ENCODE data around the gene NFAT5.
A peak's percentile ranks its signal among the peaks of the same experiment; 100 is the strongest.
"Not testable (repeated sequence)": the region's sequence is repeated elsewhere in the genome, so short reads cannot be mapped to it uniquely, and the experiment has no call there.

Gene NFAT5, protein sequence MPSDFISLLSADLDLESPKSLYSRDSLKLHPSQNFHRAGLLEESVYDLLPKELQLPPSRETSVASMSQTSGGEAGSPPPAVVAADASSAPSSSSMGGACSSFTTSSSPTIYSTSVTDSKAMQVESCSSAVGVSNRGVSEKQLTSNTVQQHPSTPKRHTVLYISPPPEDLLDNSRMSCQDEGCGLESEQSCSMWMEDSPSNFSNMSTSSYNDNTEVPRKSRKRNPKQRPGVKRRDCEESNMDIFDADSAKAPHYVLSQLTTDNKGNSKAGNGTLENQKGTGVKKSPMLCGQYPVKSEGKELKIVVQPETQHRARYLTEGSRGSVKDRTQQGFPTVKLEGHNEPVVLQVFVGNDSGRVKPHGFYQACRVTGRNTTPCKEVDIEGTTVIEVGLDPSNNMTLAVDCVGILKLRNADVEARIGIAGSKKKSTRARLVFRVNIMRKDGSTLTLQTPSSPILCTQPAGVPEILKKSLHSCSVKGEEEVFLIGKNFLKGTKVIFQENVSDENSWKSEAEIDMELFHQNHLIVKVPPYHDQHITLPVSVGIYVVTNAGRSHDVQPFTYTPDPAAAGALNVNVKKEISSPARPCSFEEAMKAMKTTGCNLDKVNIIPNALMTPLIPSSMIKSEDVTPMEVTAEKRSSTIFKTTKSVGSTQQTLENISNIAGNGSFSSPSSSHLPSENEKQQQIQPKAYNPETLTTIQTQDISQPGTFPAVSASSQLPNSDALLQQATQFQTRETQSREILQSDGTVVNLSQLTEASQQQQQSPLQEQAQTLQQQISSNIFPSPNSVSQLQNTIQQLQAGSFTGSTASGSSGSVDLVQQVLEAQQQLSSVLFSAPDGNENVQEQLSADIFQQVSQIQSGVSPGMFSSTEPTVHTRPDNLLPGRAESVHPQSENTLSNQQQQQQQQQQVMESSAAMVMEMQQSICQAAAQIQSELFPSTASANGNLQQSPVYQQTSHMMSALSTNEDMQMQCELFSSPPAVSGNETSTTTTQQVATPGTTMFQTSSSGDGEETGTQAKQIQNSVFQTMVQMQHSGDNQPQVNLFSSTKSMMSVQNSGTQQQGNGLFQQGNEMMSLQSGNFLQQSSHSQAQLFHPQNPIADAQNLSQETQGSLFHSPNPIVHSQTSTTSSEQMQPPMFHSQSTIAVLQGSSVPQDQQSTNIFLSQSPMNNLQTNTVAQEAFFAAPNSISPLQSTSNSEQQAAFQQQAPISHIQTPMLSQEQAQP (N-terminal part only)

DNA sequence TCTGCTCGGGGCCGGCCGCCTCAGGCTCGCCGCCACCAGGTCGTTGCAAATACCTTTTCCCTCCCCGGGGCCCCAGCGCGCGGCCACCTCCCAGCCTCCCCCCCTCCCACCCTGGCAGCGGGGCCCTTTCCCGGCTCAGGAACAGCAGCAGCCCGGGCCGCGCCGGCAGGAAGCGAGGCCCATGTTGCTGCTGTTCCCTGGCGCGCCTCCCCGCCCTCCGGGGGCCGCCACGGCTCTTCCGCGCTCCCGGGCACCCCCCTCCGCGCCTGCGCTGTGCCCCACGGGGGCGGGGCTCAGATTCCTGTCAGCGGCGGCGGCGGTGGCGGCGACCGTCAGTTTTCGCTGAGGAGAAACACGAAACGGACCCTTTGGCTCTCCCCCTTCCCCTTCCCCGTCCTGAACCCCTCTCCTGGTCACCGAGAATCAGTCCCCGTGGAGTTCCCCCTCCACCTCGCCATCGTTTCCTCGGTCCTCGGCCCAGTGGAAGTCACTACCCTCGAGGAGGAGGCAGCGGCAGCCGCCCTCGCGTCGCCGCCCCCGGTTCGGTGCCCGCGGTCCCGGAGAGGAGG is at the start of gene NFAT5:
TSS of gene NFAT5 (plus strand) at position 296 of the 569 bp plus-strand sequence. CDS start 336 bp downstream, outside the sequence.
- in situ Hi-C loops (cut with MboI; ENCODE audit: low pct_unique_long_range_greater_than_20kb, low sequenced_read_pairs, unreplicated experiment) = no loop called here
- DNase-seq (ENCODE audit: low spot score) = peak; percentile 87
- TF ChIP-seq, protein P1, sequence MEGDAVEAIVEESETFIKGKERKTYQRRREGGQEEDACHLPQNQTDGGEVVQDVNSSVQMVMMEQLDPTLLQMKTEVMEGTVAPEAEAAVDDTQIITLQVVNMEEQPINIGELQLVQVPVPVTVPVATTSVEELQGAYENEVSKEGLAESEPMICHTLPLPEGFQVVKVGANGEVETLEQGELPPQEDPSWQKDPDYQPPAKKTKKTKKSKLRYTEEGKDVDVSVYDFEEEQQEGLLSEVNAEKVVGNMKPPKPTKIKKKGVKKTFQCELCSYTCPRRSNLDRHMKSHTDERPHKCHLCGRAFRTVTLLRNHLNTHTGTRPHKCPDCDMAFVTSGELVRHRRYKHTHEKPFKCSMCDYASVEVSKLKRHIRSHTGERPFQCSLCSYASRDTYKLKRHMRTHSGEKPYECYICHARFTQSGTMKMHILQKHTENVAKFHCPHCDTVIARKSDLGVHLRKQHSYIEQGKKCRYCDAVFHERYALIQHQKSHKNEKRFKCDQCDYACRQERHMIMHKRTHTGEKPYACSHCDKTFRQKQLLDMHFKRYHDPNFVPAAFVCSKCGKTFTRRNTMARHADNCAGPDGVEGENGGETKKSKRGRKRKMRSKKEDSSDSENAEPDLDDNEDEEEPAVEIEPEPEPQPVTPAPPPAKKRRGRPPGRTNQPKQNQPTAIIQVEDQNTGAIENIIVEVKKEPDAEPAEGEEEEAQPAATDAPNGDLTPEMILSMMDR (IDR thresholded peaks at IDR 0.05; ENCODE audit: extremely low read depth, insufficient read depth, missing control alignments) = no peak

DNA sequence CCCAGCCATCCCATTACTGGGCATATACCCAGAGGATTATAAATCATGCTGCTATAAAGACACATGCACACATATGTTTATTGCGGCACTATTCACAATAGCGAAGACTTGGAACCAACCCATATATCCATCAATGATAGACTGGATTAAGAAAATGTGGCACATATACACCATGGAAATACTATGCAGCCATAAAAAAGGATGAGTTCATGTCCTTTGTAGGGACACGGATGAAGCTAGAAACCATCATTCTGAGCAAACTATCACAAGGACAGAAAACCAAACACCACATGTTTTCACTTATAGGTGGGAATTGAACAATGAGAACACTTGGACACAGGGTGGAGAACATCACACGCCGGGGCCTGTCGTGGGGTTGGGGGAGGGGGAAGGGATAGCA is 47.9 kb upstream of the NFAT5 start:
- DNase-seq (ENCODE audit: low spot score); in situ Hi-C loops (cut with MboI; ENCODE audit: low pct_unique_long_range_greater_than_20kb, low sequenced_read_pairs, unreplicated experiment): not testable (repeated sequence)

DNA sequence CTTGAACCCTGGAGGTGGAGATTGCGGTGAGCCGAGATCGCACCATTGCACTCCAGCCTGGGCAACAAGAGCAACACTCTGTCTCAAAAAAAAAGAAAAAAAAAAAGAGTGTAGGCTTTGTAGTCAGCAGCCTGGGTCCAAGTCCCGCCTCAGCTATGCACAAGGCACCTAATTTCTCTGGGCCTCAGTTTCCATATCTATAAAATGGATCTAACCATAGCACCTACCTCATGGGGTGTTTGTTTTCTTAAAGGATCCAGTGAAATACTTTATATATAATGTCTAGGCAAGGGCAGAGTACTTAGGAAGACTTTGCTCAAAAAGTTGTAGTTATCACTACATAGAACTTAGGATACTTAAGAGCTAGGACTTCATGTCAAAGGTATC is 45.4 kb upstream of the NFAT5 start:
- in situ Hi-C loops (cut with MboI; ENCODE audit: low pct_unique_long_range_greater_than_20kb, low sequenced_read_pairs, unreplicated experiment) = no loop called here
- no peak for DNase-seq (ENCODE audit: low spot score)
- TF ChIP-seq, protein P1 (IDR thresholded peaks at IDR 0.05; ENCODE audit: extremely low read depth, insufficient read depth, missing control alignments) = no peak

DNA sequence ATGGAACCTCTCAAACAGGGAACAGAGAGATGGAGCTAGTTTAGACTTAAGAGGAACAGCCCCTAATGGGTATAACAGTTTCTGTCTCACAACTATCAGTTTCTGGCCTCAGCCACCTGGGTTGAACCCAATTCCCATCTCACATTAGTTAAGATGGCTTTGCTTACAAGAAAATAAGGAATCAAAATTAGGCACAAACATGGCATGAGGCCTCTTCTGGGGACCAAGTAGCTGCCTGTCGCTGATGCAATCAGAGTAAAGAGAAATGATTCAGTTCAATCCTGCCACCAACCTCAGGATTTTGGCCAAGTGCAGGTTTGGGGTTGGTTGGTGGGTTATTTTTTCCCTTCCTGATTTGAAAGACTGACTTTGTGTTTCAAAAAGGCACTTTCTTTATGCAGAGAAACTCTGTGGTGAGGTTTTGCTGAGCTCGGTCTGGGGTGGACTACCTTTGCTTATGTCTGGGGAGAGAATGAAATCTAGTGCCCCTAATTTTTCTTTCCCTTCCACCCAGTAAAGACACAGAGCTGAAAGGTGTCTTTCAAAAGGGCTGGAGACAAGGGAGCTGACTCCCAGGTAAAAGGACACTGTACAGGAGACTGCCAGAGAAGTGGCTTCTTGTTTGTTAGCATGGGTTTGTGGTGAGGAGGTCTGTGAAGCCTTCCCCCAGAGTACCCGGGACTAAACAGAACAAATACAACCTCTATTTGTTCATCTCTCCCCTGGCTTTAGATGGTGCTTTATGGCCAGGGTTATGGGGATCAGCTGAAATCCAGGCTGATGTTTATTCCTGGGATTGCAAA is 44.8 kb upstream of the NFAT5 start:
- DNase-seq (ENCODE audit: low spot score) = peak; percentile 40
- in situ Hi-C loops (cut with MboI; ENCODE audit: low pct_unique_long_range_greater_than_20kb, low sequenced_read_pairs, unreplicated experiment) = no loop called here
- TF ChIP-seq, protein P1 (IDR thresholded peaks at IDR 0.05; ENCODE audit: extremely low read depth, insufficient read depth, missing control alignments) = no peak

DNA sequence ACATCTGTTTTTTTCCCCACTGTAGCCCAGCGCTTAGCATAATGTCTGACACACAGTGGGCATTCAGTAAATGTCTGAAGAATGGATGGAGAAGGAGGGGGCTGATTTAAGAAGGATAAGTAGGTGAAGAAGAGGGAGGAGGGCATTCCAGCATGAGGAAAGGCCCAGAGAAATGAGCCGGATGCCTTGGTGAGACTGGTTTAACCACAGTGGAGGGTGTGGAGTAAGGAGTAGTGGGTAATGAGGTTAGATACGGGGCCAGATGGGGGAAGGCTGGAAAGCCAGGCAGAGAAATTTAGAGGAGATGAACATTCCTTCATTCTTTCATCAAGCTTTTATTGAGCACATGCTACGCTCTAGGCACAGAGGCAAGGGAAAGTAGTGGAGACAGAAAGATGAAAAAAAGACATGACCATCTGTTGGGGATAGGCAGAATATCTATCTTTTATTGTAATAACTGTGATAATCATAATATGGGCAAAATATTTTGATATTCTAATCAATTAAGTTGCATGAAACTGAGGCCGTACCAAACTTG is 43.7 kb upstream of the NFAT5 start:
- in situ Hi-C loops (cut with MboI; ENCODE audit: low pct_unique_long_range_greater_than_20kb, low sequenced_read_pairs, unreplicated experiment) = no loop called here
- no peak for DNase-seq (ENCODE audit: low spot score)
- TF ChIP-seq, protein P1 (IDR thresholded peaks at IDR 0.05; ENCODE audit: extremely low read depth, insufficient read depth, missing control alignments) = no peak

DNA sequence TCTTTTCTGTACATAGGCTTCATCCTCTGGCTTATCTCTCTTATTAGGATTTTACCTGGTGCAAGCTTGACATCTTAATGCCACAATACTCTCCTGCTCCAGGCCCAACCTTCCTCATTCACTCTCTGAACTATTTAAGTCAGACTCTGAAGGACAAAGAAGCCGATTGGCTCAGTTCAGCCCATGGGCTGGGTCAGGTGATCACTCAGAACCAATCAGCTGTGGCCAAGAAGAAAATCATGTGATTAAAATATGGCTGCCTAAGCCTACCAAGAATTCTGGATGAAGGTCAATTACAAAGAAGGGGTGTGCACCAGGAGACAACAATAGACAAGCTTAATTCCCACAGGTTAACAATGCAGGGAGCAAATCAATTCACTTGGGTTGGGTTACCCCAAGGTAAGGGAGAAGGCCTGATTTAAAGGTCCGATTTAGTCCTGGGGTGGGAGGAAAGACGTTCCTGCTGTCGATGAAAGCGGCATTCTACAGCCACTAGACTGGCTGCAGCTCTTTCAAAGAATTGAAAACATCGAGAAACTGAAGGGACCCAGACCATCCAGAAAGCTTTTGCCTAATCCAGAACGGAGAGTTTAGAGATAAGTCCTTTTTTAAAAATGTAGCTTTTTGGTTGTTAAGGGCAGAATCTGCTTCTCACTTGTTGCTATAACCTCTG is 42.9 kb upstream of the NFAT5 start:
- no peak for DNase-seq (ENCODE audit: low spot score)
- in situ Hi-C loops (cut with MboI; ENCODE audit: low pct_unique_long_range_greater_than_20kb, low sequenced_read_pairs, unreplicated experiment) = no loop called here
- TF ChIP-seq, protein P1 (IDR thresholded peaks at IDR 0.05; ENCODE audit: extremely low read depth, insufficient read depth, missing control alignments) = no peak

Measured in GM13977 (cell line).